HepG2 (cell line): ENCODE data around the gene TPSD1. TPM values are rescaled to one million over a fixed set of nuclear protein-coding genes. Genes with fewer than 3 reads are reported as not detected.

Source experiments
- BHLHE40 ChIP-seq: IDR thresholded peaks from 2 replicates; pipeline ENCODE4 v1.6.1; 2011; ENCODE audit warnings: low read length, improper control_type of control experiment
- NFKBIZ ChIP-seq: IDR thresholded peaks from 2 replicates; pipeline ENCODE4 v1.6.1; 2018; ENCODE audit warnings: missing genetic modification reagents, missing compliant biosample characterization
- ZNF678 ChIP-seq: sonication (generic); formaldehyde crosslinking; IDR thresholded peaks from 2 replicates; pipeline ENCODE4 v1.4.0; 2020; ENCODE audit warnings: mild to moderate bottlenecking, missing genetic modification reagents
- ZNF768 ChIP-seq: sonication (generic); formaldehyde crosslinking; IDR thresholded peaks from 2 replicates; pipeline ENCODE4 v1.4.0; 2020; ENCODE audit warnings: missing genetic modification reagents
- polyA plus RNA-seq, 8 experiments: library from polyadenylated mRNA; depleted of rRNA in 3 of 8; stranded (reverse) in 7 of 8; unstranded in 1 of 8; fragments of >200 nt; fragmentation: Illumina TruSeq in 4 of 8; extraction: Trizol in 4 of 8; gene quantifications; 2 replicates each; pipeline versions ENCODE4 v1.2.1 to v1.2.3, GENCODE V29; 2011 to 2016; ENCODE audit warnings: low read depth in 4 of 8, missing spikeins in 1 of 8, mixed read lengths in 1 of 8; ENCODE audit not compliant: insufficient read depth in 1 of 8
- total RNA-seq, 5 experiments: library from RNA; depleted of rRNA; stranded (reverse); fragments of >200 nt; fragmentation: Illumina TruSeq; extraction: Trizol; gene quantifications; 2 replicates each; pipeline ENCODE4 v1.2.3, GENCODE V29; 2016; ENCODE audit warnings: low read depth in 1 of 5
- TF ChIP-seq, protein P1 (sequence below): sonication (generic); formaldehyde crosslinking; IDR thresholded peaks from 2 replicates; pipeline ENCODE4 v1.5.1; 2020; ENCODE audit warnings: mild to moderate bottlenecking, missing genetic modification reagents, moderate library complexity
- TF ChIP-seq, protein P2 (sequence below): sonication (generic); formaldehyde crosslinking; IDR thresholded peaks from 2 replicates; pipeline ENCODE4 v1.4.0; 2020; ENCODE audit warnings: missing genetic modification reagents

The TPSD1 gene
- total and polyA plus RNA-seq, 2 of the 13 experiments (the other 11 are each of a cell fraction or from before 2014, with no cell fraction given) = not detected

DNA sequence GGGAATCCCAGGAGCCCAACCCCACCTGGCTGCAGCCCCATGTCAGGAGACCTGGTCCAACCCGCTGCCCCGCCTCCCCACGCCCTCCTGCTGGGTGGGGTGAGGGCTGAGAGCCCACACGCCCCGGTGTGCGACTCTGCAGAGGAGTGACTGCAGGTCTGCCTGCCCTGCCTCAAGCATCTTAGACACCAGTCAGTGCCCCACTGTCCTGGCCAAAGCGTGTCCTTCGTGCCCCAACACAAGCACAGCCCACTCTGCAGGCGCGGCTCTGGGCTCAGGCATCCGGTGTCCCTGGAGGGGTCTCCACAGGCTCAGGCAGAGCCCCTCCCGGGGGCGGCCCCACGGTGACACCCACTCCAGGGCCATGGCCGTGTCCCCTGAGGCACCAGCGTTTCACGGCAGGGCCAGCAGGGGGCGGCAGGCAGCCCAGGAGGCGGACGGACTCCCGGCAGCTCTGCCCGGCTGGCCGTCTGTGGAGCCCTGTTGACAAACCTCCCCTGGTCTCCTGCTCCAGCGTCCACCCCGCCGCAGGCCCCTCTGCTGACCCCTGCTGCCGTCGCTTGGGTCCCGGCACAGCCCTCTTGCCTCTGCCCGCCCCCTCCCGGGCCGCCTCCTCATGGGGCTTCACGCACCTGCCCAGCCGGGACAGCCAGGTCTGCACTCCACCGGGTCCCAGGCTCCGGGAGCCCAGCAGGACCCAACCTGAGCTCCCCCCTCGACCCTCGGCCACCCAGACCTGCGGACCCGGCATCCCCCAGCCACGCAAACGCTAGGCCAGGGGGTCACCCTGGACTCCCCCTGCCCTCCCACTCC is 45.0 kb downstream of the TPSD1 start (continued):
- TF ChIP-seq, protein P1, sequence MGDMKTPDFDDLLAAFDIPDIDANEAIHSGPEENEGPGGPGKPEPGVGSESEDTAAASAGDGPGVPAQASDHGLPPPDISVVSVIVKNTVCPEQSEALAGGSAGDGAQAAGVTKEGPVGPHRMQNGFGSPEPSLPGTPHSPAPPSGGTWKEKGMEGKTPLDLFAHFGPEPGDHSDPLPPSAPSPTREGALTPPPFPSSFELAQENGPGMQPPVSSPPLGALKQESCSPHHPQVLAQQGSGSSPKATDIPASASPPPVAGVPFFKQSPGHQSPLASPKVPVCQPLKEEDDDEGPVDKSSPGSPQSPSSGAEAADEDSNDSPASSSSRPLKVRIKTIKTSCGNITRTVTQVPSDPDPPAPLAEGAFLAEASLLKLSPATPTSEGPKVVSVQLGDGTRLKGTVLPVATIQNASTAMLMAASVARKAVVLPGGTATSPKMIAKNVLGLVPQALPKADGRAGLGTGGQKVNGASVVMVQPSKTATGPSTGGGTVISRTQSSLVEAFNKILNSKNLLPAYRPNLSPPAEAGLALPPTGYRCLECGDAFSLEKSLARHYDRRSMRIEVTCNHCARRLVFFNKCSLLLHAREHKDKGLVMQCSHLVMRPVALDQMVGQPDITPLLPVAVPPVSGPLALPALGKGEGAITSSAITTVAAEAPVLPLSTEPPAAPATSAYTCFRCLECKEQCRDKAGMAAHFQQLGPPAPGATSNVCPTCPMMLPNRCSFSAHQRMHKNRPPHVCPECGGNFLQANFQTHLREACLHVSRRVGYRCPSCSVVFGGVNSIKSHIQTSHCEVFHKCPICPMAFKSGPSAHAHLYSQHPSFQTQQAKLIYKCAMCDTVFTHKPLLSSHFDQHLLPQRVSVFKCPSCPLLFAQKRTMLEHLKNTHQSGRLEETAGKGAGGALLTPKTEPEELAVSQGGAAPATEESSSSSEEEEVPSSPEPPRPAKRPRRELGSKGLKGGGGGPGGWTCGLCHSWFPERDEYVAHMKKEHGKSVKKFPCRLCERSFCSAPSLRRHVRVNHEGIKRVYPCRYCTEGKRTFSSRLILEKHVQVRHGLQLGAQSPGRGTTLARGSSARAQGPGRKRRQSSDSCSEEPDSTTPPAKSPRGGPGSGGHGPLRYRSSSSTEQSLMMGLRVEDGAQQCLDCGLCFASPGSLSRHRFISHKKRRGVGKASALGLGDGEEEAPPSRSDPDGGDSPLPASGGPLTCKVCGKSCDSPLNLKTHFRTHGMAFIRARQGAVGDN (CRISPR knock-in tag) = peak; percentile 69
- no peak for TF ChIP-seq NFKBIZ (CRISPR knock-in tag)
- TF ChIP-seq, protein P2, sequence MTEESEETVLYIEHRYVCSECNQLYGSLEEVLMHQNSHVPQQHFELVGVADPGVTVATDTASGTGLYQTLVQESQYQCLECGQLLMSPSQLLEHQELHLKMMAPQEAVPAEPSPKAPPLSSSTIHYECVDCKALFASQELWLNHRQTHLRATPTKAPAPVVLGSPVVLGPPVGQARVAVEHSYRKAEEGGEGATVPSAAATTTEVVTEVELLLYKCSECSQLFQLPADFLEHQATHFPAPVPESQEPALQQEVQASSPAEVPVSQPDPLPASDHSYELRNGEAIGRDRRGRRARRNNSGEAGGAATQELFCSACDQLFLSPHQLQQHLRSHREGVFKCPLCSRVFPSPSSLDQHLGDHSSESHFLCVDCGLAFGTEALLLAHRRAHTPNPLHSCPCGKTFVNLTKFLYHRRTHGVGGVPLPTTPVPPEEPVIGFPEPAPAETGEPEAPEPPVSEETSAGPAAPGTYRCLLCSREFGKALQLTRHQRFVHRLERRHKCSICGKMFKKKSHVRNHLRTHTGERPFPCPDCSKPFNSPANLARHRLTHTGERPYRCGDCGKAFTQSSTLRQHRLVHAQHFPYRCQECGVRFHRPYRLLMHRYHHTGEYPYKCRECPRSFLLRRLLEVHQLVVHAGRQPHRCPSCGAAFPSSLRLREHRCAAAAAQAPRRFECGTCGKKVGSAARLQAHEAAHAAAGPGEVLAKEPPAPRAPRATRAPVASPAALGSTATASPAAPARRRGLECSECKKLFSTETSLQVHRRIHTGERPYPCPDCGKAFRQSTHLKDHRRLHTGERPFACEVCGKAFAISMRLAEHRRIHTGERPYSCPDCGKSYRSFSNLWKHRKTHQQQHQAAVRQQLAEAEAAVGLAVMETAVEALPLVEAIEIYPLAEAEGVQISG (CRISPR knock-in tag) = peak; percentile 44
- no peak for TF ChIP-seq ZNF678 (CRISPR knock-in tag)
- TF ChIP-seq BHLHE40 = 0 out of 2 replicates have a peak, but pooled peaks have one; percentile 7
- peak; percentile 51; the same call in 1 of the 2 replicates for TF ChIP-seq ZNF768
